CD8-positive, alpha-beta memory T cell (primary cell): ENCODE results near the gene RGS7. TPM values are rescaled to one million over a fixed set of nuclear protein-coding genes. Genes with fewer than 3 reads are reported as not detected.
"Not testable (repeated sequence)": the region's sequence is repeated elsewhere in the genome, so short reads cannot be mapped to it uniquely, and the experiment has no call there.

Experiments used
- CTCF ChIA-PET: fragments of 350-600 bp; sonication (Branson Sonifier 250); formaldehyde crosslinking; loops from one replicate; lab custom pipeline; 2021; ENCODE audit warnings: antibody characterized with exemption; lab: Charles Lee
- POLR2A ChIA-PET: fragments of 350-600 bp; sonication (Branson Sonifier 250); formaldehyde crosslinking; loops from one replicate; lab custom pipeline; 2021; ENCODE audit warnings: antibody characterized with exemption; lab: Charles Lee
- DNase-seq, 5 donors: peaks; one replicate each; pipeline versions ENCODE4 v3.0.0 to v3.0.0-alpha.2; 2020 to 2022; ENCODE audit warnings: mixed read lengths in 1 of 5
- H3K27ac ChIP-seq: one replicate; pipeline ENCODE4 v1.7.0; 2013; ENCODE audit warnings: low read depth, mild to moderate bottlenecking, low read length, moderate library complexity
- H3K27me3 ChIP-seq: 2 replicates; pipeline ENCODE4 v1.7.0; 2013; ENCODE audit warnings: low read length, mild to moderate bottlenecking; ENCODE audit not compliant: insufficient read depth, poor library complexity, severe bottlenecking
- H3K36me3 ChIP-seq: 2 replicates; pipeline ENCODE4 v1.7.0; 2013; ENCODE audit warnings: mild to moderate bottlenecking, low read length, moderate library complexity; ENCODE audit not compliant: insufficient read depth
- H3K4me1 ChIP-seq: 2 replicates; pipeline ENCODE4 v1.7.0; 2013; ENCODE audit warnings: mild to moderate bottlenecking, low read length, moderate library complexity; ENCODE audit not compliant: insufficient read depth
- H3K4me3 ChIP-seq: 2 replicates; pipeline ENCODE4 v1.7.0; 2013; ENCODE audit warnings: mild to moderate bottlenecking, low read length
- H3K9me3 ChIP-seq: 2 replicates; pipeline ENCODE4 v1.7.0; 2013; ENCODE audit warnings: mild to moderate bottlenecking, low read length
- H3K27ac Mint-ChIP-seq, 8 donors: one replicate each; pipeline ENCODE4 v1.8.0; 2020 to 2021; ENCODE audit warnings: mixed read lengths in 8 of 8, mild to moderate bottlenecking in 6 of 8, inconsistent platforms in 3 of 8, moderate library complexity in 3 of 8
- H3K27me3 Mint-ChIP-seq, 2 donors: one replicate each; pipeline ENCODE4 v1.8.0; 2020 to 2021; ENCODE audit warnings: mixed read lengths in 2 of 2, mild to moderate bottlenecking in 1 of 2, moderate library complexity in 1 of 2
- H3K36me3 Mint-ChIP-seq, 3 donors: one replicate each; pipeline ENCODE4 v1.8.0; 2020 to 2021; ENCODE audit warnings: mixed read lengths in 3 of 3, inconsistent platforms in 1 of 3, mild to moderate bottlenecking in 1 of 3
- H3K4me1 Mint-ChIP-seq, 3 donors: one replicate each; pipeline ENCODE4 v1.8.0; 2020 to 2021; ENCODE audit warnings: mixed read lengths in 3 of 3, inconsistent platforms in 1 of 3, mild to moderate bottlenecking in 1 of 3
- H3K4me3 Mint-ChIP-seq, 7 donors: one replicate each; pipeline ENCODE4 v1.8.0; 2020 to 2021; ENCODE audit warnings: mixed read lengths in 7 of 7, mild to moderate bottlenecking in 6 of 7, moderate library complexity in 4 of 7, inconsistent platforms in 2 of 7
- H3K9me3 Mint-ChIP-seq, 5 donors: one replicate each; pipeline ENCODE4 v1.8.0; 2020 to 2022; ENCODE audit warnings: mixed read lengths in 5 of 5, mild to moderate bottlenecking in 3 of 5, moderate library complexity in 2 of 5, inconsistent platforms in 1 of 5
- polyA plus RNA-seq: library from polyadenylated mRNA; unstranded; fragments of 300-500 nt; fragmentation: Illumina TruSeq; gene quantifications from one replicate; pipeline ENCODE4 v1.2.3, GENCODE V29; 2021
- total RNA-seq, 2 experiments: library from RNA; stranded (reverse); gene quantifications; one replicate each; pipeline ENCODE4 v1.2.3, GENCODE V29; 2021

RGS7 gene
- total and polyA plus RNA-seq, 3 experiments from 2014 or later, result not detected

DNA sequence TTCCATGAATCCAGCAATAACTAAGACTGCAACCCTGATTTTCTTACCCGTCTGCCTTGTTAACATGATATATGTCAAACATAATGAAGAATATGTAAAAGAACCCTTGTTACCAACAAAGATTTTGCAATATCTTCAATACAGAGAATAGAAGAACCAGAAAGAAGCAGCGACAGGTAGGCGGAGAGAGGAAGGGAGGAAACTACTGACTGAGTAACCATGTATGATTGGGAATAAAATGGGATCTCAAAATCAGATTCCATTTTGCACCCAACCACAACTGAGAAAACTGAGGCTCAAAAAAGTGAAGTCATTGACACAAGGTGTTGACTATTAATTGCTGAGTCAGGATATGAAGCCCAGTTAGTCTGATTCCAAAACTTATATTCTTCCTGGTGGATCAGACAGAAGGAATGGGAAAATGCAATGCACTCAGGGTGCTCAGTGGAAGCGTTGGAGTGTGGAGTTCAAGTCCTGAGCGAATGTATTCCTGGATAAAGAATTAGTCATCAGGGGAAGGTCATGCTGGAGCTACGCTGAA, 451.7 kb downstream of the RGS7 start:
- Mint-ChIP-seq H3K4me3 (no peak overlapping the region), H3K27me3 (no peaks in the 10 kb centered on the region), H3K4me1 (no peaks in the 10 kb centered on the region), H3K36me3 (no peaks in the 10 kb centered on the region), H3K9me3 (peaks cover 5 to 21% (median 9%) of the 10 kb centered on the region in 5 donors), H3K27ac (no peak overlapping the region)
- ChIA-PET CTCF (no interaction called here), POLR2A (no interaction called here)
- DNase-seq, result no peak
- H3K36me3 ChIP-seq, result no peaks in the 10 kb centered on the region
- no peaks in the 10 kb centered on the region for H3K9me3 ChIP-seq
- no peak overlapping the region for H3K4me3 ChIP-seq
- H3K4me1 ChIP-seq, result no peaks in the 10 kb centered on the region
- H3K27me3 ChIP-seq, result no peaks in the 10 kb centered on the region
- H3K27ac ChIP-seq, result no peak overlapping the region

GRCh38 chr1:240895424-240895823, 461.6 kb downstream of the RGS7 start:
- H3K9me3 Mint-ChIP-seq, result peaks cover 2 to 13% (median 6%) of the 10 kb centered on the region in 5 donors
- H3K27ac Mint-ChIP-seq, H3K4me3 ChIP-seq, H3K4me1 ChIP-seq, POLR2A ChIA-PET, H3K4me1 Mint-ChIP-seq, DNase-seq, H3K27me3 ChIP-seq, H3K36me3 Mint-ChIP-seq, H3K27ac ChIP-seq, H3K9me3 ChIP-seq, H3K27me3 Mint-ChIP-seq, CTCF ChIA-PET, H3K4me3 Mint-ChIP-seq, H3K36me3 ChIP-seq: not testable (repeated sequence)

DNA sequence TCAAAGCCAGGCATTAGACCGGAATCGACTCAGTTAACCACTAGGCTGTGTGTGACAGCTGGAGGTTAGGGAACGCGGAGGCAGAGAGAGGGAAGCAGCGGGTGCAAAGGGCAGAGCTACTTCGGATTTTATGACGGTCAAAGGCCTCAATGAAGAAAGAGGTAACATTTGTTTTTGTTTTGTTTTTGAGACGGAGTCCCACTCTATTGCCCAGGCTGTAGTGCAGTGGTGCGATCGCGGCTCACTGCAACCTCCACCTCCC, 468.3 kb downstream of the RGS7 start:
- no peak overlapping the region for H3K4me3 Mint-ChIP-seq
- H3K36me3 Mint-ChIP-seq, result no peaks in the 10 kb centered on the region
- Histone ChIP-seq H3K27ac (no peak overlapping the region), H3K4me3 (no peak overlapping the region), H3K9me3 (no peaks in the 10 kb centered on the region), H3K27me3 (no peaks in the 10 kb centered on the region), H3K36me3 (no peaks in the 10 kb centered on the region), H3K4me1 (no peaks in the 10 kb centered on the region)
- ChIA-PET POLR2A (no interaction called here), CTCF (no interaction called here)
- DNase-seq, result no peak
- H3K27me3 Mint-ChIP-seq, result no peaks in the 10 kb centered on the region
- peaks cover 0 to 16% (median 4%) of the 10 kb centered on the region in 5 donors for H3K9me3 Mint-ChIP-seq
- H3K27ac Mint-ChIP-seq, result no peak overlapping the region
- no peaks in the 10 kb centered on the region for H3K4me1 Mint-ChIP-seq

GRCh38 chr1:240888039-240888786, 468.8 kb downstream of the RGS7 start:
- ChIA-PET CTCF (no interaction called here), POLR2A (no interaction called here)
- Histone ChIP-seq H3K4me3 (no peak overlapping the region), H3K36me3 (no peaks in the 10 kb centered on the region), H3K4me1 (no peaks in the 10 kb centered on the region), H3K27ac (no peak overlapping the region), H3K27me3 (no peaks in the 10 kb centered on the region), H3K9me3 (no peaks in the 10 kb centered on the region)
- Mint-ChIP-seq H3K27ac (no peak overlapping the region), H3K9me3 (peaks cover 2 to 16% (median 4%) of the 10 kb centered on the region in 5 donors), H3K36me3 (no peaks in the 10 kb centered on the region), H3K4me3 (no peak overlapping the region), H3K27me3 (no peaks in the 10 kb centered on the region), H3K4me1 (no peaks in the 10 kb centered on the region)
- no peak for DNase-seq

- H3K9me3 ChIP-seq, result no peaks in the 10 kb centered on the region
- H3K36me3 ChIP-seq, result no peaks in the 10 kb centered on the region
- H3K27me3 Mint-ChIP-seq, result no peaks in the 10 kb centered on the region
- no peak overlapping the region for H3K4me3 ChIP-seq
- no peak overlapping the region for H3K27ac Mint-ChIP-seq
- peaks cover 4 to 16% (median 6%) of the 10 kb centered on the region in 5 donors for H3K9me3 Mint-ChIP-seq
- no peaks in the 10 kb centered on the region for H3K4me1 Mint-ChIP-seq
- CTCF ChIA-PET, result no interaction called here
- no peak overlapping the region for H3K4me3 Mint-ChIP-seq
- DNase-seq, result no peak
- H3K4me1 ChIP-seq, result no peaks in the 10 kb centered on the region
- POLR2A ChIA-PET, result no interaction called here
- no peaks in the 10 kb centered on the region for H3K36me3 Mint-ChIP-seq
- H3K27me3 ChIP-seq, result no peaks in the 10 kb centered on the region
- H3K27ac ChIP-seq, result no peak overlapping the region
These were observed 473.5 kb downstream of the RGS7 start for GRCh38 chr1:240883490-240883889.

DNA sequence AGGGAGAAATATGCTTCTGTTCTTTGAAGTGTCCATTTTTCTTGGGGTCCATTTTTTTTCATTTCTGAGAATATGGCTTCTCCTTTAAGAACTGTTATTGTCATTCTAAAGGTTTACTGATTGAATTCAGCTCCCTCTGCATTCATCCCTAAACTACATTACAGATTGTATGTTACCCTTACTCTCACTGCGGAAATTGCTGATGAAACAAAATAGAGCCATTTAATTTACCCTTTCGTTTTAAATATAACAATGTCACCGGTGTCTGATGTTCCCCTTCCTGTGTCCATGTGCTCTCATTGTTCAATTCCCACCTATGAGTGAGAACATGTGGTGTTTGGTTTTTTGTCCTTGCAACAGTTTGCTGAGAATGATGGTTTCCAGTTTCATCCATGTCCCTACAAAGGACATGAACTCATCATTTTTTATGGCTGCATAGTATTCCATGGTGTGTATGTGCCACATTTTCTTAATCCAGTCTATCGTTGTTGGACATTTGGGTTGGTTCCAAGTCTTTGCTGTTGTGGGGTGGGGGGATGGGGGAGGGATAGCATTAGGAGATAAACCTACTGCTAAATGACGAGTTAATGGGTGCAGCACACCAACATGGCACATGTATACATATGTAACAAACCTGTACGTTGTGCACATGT, 474.2 kb downstream of the RGS7 start:
- H3K4me1 ChIP-seq, CTCF ChIA-PET, POLR2A ChIA-PET, H3K27me3 Mint-ChIP-seq, H3K4me3 ChIP-seq, H3K4me3 Mint-ChIP-seq, H3K27ac ChIP-seq, DNase-seq, H3K4me1 Mint-ChIP-seq, H3K27me3 ChIP-seq, H3K36me3 Mint-ChIP-seq, H3K27ac Mint-ChIP-seq, H3K36me3 ChIP-seq, H3K9me3 ChIP-seq: not testable (repeated sequence)
- H3K9me3 Mint-ChIP-seq, result peaks cover 5 to 13% (median 7%) of the 10 kb centered on the region in 5 donors

DNA sequence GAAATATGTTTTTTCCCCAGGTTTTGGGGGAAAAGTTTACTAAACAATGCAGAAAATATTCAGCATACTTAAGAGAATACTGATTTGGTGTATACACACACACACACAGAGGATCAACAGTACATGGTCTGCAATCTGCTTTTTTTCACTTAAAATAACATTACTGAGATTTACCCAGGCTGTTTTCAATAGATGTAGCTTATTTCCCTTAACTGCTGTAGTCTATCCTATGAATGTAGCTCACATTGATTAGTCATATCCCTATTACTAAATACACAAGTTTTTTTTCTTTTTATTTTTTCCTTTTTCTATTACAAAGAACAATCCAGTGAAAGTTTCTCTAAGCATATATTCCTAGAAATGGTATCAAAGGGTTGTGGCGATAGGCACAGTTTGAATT, 478.4 kb downstream of the RGS7 start:
- no peak for DNase-seq
- ChIA-PET CTCF (no interaction called here), POLR2A (no interaction called here)
- no peak overlapping the region for H3K27ac Mint-ChIP-seq
- no peaks in the 10 kb centered on the region for H3K36me3 Mint-ChIP-seq
- no peaks in the 10 kb centered on the region for H3K4me1 Mint-ChIP-seq
- no peak overlapping the region for H3K27ac ChIP-seq
- no peaks in the 10 kb centered on the region for H3K36me3 ChIP-seq
- no peak overlapping the region for H3K4me3 Mint-ChIP-seq
- H3K27me3 Mint-ChIP-seq, result no peaks in the 10 kb centered on the region
- H3K4me1 ChIP-seq, result no peaks in the 10 kb centered on the region
- H3K9me3 Mint-ChIP-seq, result peaks cover 6 to 13% (median 8%) of the 10 kb centered on the region in 5 donors
- H3K4me3 ChIP-seq, result no peak overlapping the region
- no peaks in the 10 kb centered on the region for H3K27me3 ChIP-seq
- H3K9me3 ChIP-seq, result no peaks in the 10 kb centered on the region

- H3K4me3 Mint-ChIP-seq, result no peak overlapping the region
These were observed 479.4 kb downstream of the RGS7 start for GRCh38 chr1:240877605-240878004.

More at GRCh38 chr1:240877605-240878004, 479.4 kb downstream of the RGS7 start:
- no peak for DNase-seq
- H3K4me1 ChIP-seq, result no peaks in the 10 kb centered on the region
- Mint-ChIP-seq H3K27me3 (no peaks in the 10 kb centered on the region), H3K4me1 (no peaks in the 10 kb centered on the region), H3K27ac (no peak overlapping the region), H3K36me3 (no peaks in the 10 kb centered on the region), H3K9me3 (peaks cover 4 to 10% (median 7%) of the 10 kb centered on the region in 5 donors)
- no peak overlapping the region for H3K4me3 ChIP-seq
- ChIA-PET CTCF (no interaction called here), POLR2A (no interaction called here)
- H3K27me3 ChIP-seq, result no peaks in the 10 kb centered on the region
- H3K9me3 ChIP-seq, result no peaks in the 10 kb centered on the region
- H3K36me3 ChIP-seq, result no peaks in the 10 kb centered on the region
- no peak overlapping the region for H3K27ac ChIP-seq
